Measurements from ENCODE around the gene LRRC55.

The LRRC55 gene

DNA sequence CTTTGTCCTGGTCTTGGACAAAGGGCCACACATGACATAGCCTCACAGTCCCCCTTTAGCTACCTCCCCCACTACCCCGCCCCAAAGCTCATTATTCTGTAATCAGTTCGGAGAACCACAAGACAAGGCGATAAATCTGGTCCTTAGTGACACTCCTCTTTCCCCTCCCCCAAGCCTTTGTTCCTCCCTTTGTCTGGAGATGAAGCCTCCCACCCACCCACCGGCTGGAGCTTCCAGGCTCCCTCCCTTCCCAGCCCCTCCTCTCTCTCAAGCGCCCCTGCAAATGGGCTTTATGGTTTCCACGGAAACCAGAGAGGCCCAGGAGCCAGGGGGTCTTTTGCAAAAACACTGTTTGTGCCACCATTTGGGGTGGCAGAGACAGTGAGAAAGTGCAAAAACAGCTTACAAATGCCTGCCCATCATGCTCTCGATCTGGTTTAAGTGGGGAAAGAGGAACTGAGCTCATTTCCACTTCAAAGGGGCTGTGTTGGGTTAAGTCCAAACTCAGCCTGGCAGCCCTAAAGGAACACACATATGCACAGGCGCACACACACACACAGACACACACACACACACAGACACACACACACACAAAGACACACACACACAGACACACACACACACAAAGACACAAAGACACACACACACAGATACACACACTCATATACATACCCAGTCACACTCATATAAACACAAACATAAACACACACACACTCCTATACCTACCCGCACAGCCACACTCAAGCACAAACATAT, 31.8 kb downstream of the LRRC55 start:
- no peak overlapping the region for H3K4me3 ChIP-seq (ENCODE audit: low read depth, low read length)
- TF ChIP-seq, protein P1, sequence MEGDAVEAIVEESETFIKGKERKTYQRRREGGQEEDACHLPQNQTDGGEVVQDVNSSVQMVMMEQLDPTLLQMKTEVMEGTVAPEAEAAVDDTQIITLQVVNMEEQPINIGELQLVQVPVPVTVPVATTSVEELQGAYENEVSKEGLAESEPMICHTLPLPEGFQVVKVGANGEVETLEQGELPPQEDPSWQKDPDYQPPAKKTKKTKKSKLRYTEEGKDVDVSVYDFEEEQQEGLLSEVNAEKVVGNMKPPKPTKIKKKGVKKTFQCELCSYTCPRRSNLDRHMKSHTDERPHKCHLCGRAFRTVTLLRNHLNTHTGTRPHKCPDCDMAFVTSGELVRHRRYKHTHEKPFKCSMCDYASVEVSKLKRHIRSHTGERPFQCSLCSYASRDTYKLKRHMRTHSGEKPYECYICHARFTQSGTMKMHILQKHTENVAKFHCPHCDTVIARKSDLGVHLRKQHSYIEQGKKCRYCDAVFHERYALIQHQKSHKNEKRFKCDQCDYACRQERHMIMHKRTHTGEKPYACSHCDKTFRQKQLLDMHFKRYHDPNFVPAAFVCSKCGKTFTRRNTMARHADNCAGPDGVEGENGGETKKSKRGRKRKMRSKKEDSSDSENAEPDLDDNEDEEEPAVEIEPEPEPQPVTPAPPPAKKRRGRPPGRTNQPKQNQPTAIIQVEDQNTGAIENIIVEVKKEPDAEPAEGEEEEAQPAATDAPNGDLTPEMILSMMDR (IDR thresholded peaks at IDR 0.05; ENCODE audit: low read depth, low read length): no peak

DNA sequence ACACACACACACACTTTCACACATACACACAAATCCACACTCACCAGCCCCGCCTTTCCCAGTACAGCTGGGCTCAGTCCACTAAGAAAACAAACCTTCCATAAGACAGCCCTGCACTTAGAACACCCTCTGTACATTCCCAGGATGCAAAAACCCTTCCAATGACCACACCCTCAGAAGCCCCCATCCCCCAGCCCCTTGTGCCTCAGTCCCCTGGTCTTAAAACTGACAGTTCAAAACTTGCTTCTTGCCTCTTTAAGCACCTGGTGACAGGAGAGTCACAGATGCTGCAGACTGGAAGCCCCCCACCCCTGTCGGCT, 32.3 kb downstream of the LRRC55 start:
- H3K4me3 ChIP-seq (ENCODE audit: low read depth, low read length): peak overlapping the region; percentile 34
- TF ChIP-seq, protein P1 (IDR thresholded peaks at IDR 0.05; ENCODE audit: low read depth, low read length): no peak

DNA sequence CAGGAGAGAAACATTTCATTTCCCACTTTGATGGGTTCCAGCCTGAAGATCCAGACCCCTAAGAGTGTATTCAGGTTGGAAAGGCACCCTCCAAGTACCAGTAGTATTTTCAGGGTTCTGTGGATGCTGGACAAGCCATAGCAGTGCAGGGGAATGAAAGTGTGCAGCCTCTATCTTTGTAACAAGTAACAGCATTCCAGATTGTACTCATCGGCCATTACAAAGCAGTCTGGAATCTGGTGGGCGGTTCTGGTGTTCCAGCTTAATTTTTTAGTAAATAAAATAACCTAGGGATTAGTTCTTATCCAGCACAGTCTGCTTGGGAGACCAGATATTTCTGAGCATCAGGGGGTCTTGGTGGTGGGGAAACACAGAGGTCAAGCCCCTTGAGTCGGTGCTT, 32.7 kb downstream of the LRRC55 start:
- peak overlapping the region; percentile 34 for H3K4me3 ChIP-seq (ENCODE audit: low read depth, low read length)
- TF ChIP-seq, protein P1 (IDR thresholded peaks at IDR 0.05; ENCODE audit: low read depth, low read length): no peak

GRCh38 chr11:57216463-57216862, 34.7 kb downstream of the LRRC55 start:
- no peak overlapping the region for H3K4me3 ChIP-seq (ENCODE audit: low read depth, low read length)
- TF ChIP-seq, protein P1 (IDR thresholded peaks at IDR 0.05; ENCODE audit: low read depth, low read length): no peak

DNA sequence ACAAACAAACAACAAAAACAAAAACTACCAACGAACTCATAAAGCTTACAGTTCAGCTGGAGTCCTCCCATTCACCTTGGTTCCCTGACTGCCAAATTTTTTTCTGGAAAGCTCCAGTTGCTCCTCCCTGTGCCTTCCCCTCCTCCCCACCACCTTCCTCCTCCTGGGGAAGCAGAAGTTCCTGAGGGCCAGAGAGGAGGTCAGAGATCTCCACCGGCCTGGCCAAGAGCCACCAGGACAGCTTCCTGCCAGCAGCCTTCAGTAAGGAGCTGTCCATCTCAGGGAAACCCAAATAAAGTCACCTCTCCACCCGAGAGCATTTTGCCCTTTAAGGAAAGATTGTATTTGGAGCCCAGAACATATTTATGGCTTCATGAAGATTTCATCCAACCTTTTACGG, 35.3 kb downstream of the LRRC55 start:
- TF ChIP-seq, protein P1 (IDR thresholded peaks at IDR 0.05; ENCODE audit: low read depth, low read length): no peak
- no peak overlapping the region for H3K4me3 ChIP-seq (ENCODE audit: low read depth, low read length)

GRCh38 chr11:57219021-57219627, 37.4 kb downstream of the LRRC55 start:
- no peak overlapping the region for H3K4me3 ChIP-seq (ENCODE audit: low read depth, low read length)
- TF ChIP-seq, protein P1 (IDR thresholded peaks at IDR 0.05; ENCODE audit: low read depth, low read length): no peak

- TF ChIP-seq, protein P1 (IDR thresholded peaks at IDR 0.05; ENCODE audit: low read depth, low read length): no peak
- no peak overlapping the region for H3K4me3 ChIP-seq (ENCODE audit: low read depth, low read length)
Measured at GRCh38 chr11:57222239-57222638, 40.5 kb downstream of the LRRC55 start.

All from WI38 (cell line).